Hepatocyte (in vitro differentiated cells): ENCODE data around the gene CSNK2B. TPM values are rescaled to one million over a fixed set of nuclear protein-coding genes. Genes with fewer than 3 reads are reported as not detected.

ENCODE experiments used
- DNase-seq: peaks from one replicate; pipeline ENCODE4 v3.0.0-alpha.2; 2016; ENCODE audit warnings: low spot score
- H2AFZ ChIP-seq: fragments of 200-600 bp; sonication (generic); 2 replicates; pipeline ENCODE4 v1.6.0; 2016; ENCODE audit warnings: antibody characterized with exemption, mild to moderate bottlenecking
- H3K27ac ChIP-seq: fragments of 200-600 bp; sonication (generic); 2 replicates; pipeline ENCODE4 v1.5.1; 2016; ENCODE audit warnings: mild to moderate bottlenecking
- H3K27me3 ChIP-seq: fragments of 200-600 bp; sonication (generic); 2 replicates; pipeline ENCODE4 v1.6.1; 2016
- H3K36me3 ChIP-seq: fragments of 200-600 bp; sonication (generic); replicated peaks from 2 replicates; pipeline ENCODE4 v1.5.1; 2016; ENCODE audit warnings: low read depth; ENCODE audit not compliant: insufficient read depth
- H3K4me1 ChIP-seq: fragments of 200-600 bp; sonication (generic); 2 replicates; pipeline ENCODE4 v1.5.1; 2016; ENCODE audit warnings: mild to moderate bottlenecking, moderate library complexity; ENCODE audit not compliant: insufficient read depth
- H3K4me2 ChIP-seq: fragments of 200-600 bp; sonication (generic); 2 replicates; pipeline ENCODE4 v1.6.0; 2016
- H3K4me3 ChIP-seq: fragments of 200-600 bp; sonication (generic); 2 replicates; pipeline ENCODE4 v1.5.1; 2016; ENCODE audit warnings: mild to moderate bottlenecking
- H3K79me2 ChIP-seq: fragments of 200-600 bp; sonication (generic); 2 replicates; pipeline ENCODE4 v1.6.0; 2017; ENCODE audit warnings: mild to moderate bottlenecking
- H3K9me2 ChIP-seq: fragments of 200-600 bp; sonication (generic); replicated peaks from 2 replicates; pipeline ENCODE4 v1.6.0; 2017; ENCODE audit warnings: mild to moderate bottlenecking; ENCODE audit not compliant: insufficient read depth
- H3K9me3 ChIP-seq: fragments of 200-600 bp; sonication (generic); 2 replicates; pipeline ENCODE4 v1.5.1; 2016; ENCODE audit warnings: low read depth, mild to moderate bottlenecking
- H4K20me1 ChIP-seq: fragments of 200-600 bp; sonication (generic); 2 replicates; pipeline ENCODE4 v1.6.0; 2016; ENCODE audit warnings: mild to moderate bottlenecking; ENCODE audit not compliant: insufficient read depth, poor library complexity, severe bottlenecking
- CTCF ChIP-seq: fragments of 200-600 bp; sonication (generic); IDR thresholded peaks from 2 replicates; pipeline ENCODE4 v1.5.1; 2016; ENCODE audit warnings: antibody characterized with exemption, mild to moderate bottlenecking; ENCODE audit not compliant: poor library complexity
- EZH2 ChIP-seq: fragments of 200-600 bp; sonication (generic); IDR thresholded peaks from 2 replicates; pipeline ENCODE4 v1.6.1; 2016; ENCODE audit warnings: antibody characterized with exemption, mild to moderate bottlenecking, borderline replicate concordance
- EZH2phosphoT487 ChIP-seq: fragments of 200-600 bp; sonication (generic); IDR thresholded peaks from one replicate; pipeline ENCODE4 v1.6.1; 2018; ENCODE audit warnings: antibody characterized with exemption, mild to moderate bottlenecking, low read depth, moderate library complexity; ENCODE audit not compliant: unreplicated experiment, severe bottlenecking
- WGBS: methylation state at CpG from one replicate; pipeline ENCODE4 v1.1.6; 2016; ENCODE audit warnings: low lambda C conversion rate; ENCODE audit errors: missing lambda C conversion rate; 5-methylcytosine and 5-hydroxymethylcytosine counted together
- polyA plus RNA-seq: library from polyadenylated mRNA; unstranded; fragments of >200 nt; fragmentation: Nextera tagmentation; extraction: Ambion mirVana; gene quantifications from 2 replicates; pipeline ENCODE4 v1.2.1, GENCODE V29; 2016
- total RNA-seq: library from RNA; depleted of rRNA; stranded (reverse); fragments of >200 nt; gene quantifications from 2 replicates; pipeline ENCODE4 v1.2.3, GENCODE V29; 2014

The CSNK2B gene
- total and polyA plus RNA-seq, 2 experiments from 2014 or later, result 155 to 181 TPM

DNA sequence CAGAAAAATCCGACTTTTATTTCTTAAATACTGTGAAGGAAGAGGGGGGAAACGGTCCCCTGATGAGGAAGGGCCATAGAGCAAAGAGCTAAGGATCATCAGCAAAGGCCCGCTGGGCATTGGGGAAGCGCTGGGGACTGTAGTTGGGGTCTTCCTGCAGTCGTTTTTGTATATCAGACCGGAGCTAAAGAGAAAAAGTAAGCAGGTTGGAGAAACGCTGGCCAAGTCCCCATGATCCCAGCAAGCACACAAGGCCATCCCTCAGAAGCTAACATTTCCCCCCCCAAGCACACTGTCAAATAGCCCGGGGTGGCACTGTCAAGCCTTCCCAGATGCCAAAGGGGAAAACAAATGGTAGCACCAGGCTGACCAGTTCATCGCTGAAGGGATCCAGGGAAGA, 26.8 kb upstream of the CSNK2B start:
- DNase-seq, result no peak
- no peak overlapping the region for H3K4me3 ChIP-seq
- no peaks in the 10 kb centered on the region for H3K9me2 ChIP-seq
- no peaks in the 10 kb centered on the region for H3K9me3 ChIP-seq
- H3K36me3 ChIP-seq, result no peaks in the 10 kb centered on the region
- no peaks in the 10 kb centered on the region for H3K27me3 ChIP-seq
- no peak overlapping the region for H2AFZ ChIP-seq
- TF ChIP-seq EZH2 (no peak), CTCF (no peak), EZH2phosphoT487 (no peak)
- H3K79me2 ChIP-seq, result no peaks in the 10 kb centered on the region
- H3K27ac ChIP-seq, result no peak overlapping the region
- H4K20me1 ChIP-seq, result peaks cover 3% of the 10 kb centered on the region
- H3K4me2 ChIP-seq, result no peak overlapping the region
- no peaks in the 10 kb centered on the region for H3K4me1 ChIP-seq
- 96% methylated on average over 9 of the region's 9 CpGs for WGBS

DNA sequence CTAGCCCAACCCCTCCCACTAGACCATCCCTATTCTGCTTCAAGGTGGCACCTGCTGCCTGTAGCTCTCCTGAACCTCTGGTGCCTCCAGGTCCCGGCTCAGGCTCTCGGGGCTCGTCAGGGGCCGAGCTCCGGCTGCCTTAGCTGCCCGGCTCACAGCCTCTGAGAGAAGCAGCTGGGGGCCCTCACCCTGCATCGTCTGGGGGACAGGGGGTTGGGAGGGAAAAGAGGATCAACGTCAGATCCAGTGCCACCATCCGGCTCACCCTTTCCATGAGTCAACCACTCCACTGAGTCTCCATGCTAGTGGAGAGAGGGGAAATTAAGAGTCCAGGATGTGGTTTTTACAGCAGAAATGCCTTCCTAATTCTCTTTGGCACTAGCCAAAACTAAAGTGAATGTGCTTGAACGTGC, 26.4 kb upstream of the CSNK2B start:
- H3K27me3 ChIP-seq, result no peaks in the 10 kb centered on the region
- no peak overlapping the region for H3K4me3 ChIP-seq
- no peaks in the 10 kb centered on the region for H3K9me2 ChIP-seq
- no peaks in the 10 kb centered on the region for H3K36me3 ChIP-seq
- H3K4me1 ChIP-seq, result no peaks in the 10 kb centered on the region
- H3K9me3 ChIP-seq, result no peaks in the 10 kb centered on the region
- 91% methylated on average over 10 of the region's 10 CpGs for WGBS
- no peak for TF ChIP-seq EZH2phosphoT487
- no peak for TF ChIP-seq EZH2
- no peak for TF ChIP-seq CTCF
- H3K79me2 ChIP-seq, result no peaks in the 10 kb centered on the region
- peaks cover 3% of the 10 kb centered on the region for H4K20me1 ChIP-seq
- no peak for DNase-seq
- H3K27ac ChIP-seq, result no peak overlapping the region
- H2AFZ ChIP-seq, result no peak overlapping the region
- H3K4me2 ChIP-seq, result no peak overlapping the region

DNA sequence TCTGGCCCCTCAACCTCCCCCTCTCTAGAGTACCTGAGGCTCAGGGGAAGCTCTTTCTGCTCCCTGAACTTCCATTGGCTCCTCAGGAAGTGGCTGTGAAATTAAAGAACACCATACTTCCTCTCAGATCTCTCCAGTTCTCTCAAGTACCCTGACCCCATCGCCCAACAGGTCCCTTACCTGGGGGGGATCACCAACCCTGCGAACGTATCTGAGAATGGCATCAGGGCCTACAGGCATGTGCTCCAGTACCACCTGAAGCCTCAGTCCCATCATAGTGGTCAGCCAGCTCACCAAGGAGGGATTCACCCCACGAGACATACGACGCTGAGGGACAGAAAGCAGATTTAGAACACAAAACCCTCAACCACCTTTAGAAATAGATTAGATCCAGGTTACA, 25.3 kb upstream of the CSNK2B start:
- no peaks in the 10 kb centered on the region for H4K20me1 ChIP-seq
- no peaks in the 10 kb centered on the region for H3K36me3 ChIP-seq
- WGBS, result 96% methylated on average over 6 of the region's 6 CpGs

More for the DNA sequence above, 25.3 kb upstream of the CSNK2B start:
- H3K4me2 ChIP-seq, result no peak overlapping the region
- no peak overlapping the region for H2AFZ ChIP-seq
- H3K9me2 ChIP-seq, result no peaks in the 10 kb centered on the region
- H3K27me3 ChIP-seq, result no peaks in the 10 kb centered on the region
- no peaks in the 10 kb centered on the region for H3K79me2 ChIP-seq
- H3K9me3 ChIP-seq, result no peaks in the 10 kb centered on the region
- no peak overlapping the region for H3K27ac ChIP-seq
- TF ChIP-seq CTCF (no peak), EZH2phosphoT487 (no peak), EZH2 (no peak)
- no peaks in the 10 kb centered on the region for H3K4me1 ChIP-seq
- DNase-seq, result no peak
- H3K4me3 ChIP-seq, result no peak overlapping the region
